PFSK-1 (cell line): ENCODE results near the gene NES.
A peak's percentile ranks its signal among the peaks of the same experiment; 100 is the strongest.

ENCODE experiments used
- FOXP2 ChIP-seq: optimal IDR thresholded peaks from 2 replicates; pipeline ENCODE3; 2011; ENCODE audit warnings: borderline replicate concordance, control low read depth, inconsistent platforms; ENCODE audit not compliant: insufficient read depth; ENCODE audit errors: extremely low read length, extremely low read depth
- POLR2AphosphoS5 ChIP-seq: IDR thresholded peaks from 2 replicates; pipeline ENCODE4 v1.6.1; 2012; ENCODE audit warnings: low read depth, mild to moderate bottlenecking, control low read depth, low read length, moderate library complexity
- SIN3A ChIP-seq: IDR thresholded peaks from 2 replicates; pipeline ENCODE4 v1.6.1; 2012; ENCODE audit warnings: mild to moderate bottlenecking, low read length, moderate library complexity, borderline replicate concordance; ENCODE audit not compliant: insufficient read depth
- TAF1 ChIP-seq: IDR thresholded peaks from 2 replicates; pipeline ENCODE4 v1.6.1; 2012; ENCODE audit warnings: low read length, control low read depth, borderline replicate concordance; ENCODE audit not compliant: insufficient read depth
- TF ChIP-seq, protein P1 (sequence below), 2 experiments: IDR thresholded peaks; 2 replicates each; pipeline versions ENCODE4 v1.6.1 to v1.8.0; 2011 to 2012; ENCODE audit warnings: low read depth in 2 of 2, low read length in 2 of 2, control low read depth in 1 of 2, inconsistent platforms in 1 of 2, mild to moderate bottlenecking in 1 of 2, moderate library complexity in 1 of 2; ENCODE audit not compliant: insufficient read depth in 1 of 2

The NES gene

DNA sequence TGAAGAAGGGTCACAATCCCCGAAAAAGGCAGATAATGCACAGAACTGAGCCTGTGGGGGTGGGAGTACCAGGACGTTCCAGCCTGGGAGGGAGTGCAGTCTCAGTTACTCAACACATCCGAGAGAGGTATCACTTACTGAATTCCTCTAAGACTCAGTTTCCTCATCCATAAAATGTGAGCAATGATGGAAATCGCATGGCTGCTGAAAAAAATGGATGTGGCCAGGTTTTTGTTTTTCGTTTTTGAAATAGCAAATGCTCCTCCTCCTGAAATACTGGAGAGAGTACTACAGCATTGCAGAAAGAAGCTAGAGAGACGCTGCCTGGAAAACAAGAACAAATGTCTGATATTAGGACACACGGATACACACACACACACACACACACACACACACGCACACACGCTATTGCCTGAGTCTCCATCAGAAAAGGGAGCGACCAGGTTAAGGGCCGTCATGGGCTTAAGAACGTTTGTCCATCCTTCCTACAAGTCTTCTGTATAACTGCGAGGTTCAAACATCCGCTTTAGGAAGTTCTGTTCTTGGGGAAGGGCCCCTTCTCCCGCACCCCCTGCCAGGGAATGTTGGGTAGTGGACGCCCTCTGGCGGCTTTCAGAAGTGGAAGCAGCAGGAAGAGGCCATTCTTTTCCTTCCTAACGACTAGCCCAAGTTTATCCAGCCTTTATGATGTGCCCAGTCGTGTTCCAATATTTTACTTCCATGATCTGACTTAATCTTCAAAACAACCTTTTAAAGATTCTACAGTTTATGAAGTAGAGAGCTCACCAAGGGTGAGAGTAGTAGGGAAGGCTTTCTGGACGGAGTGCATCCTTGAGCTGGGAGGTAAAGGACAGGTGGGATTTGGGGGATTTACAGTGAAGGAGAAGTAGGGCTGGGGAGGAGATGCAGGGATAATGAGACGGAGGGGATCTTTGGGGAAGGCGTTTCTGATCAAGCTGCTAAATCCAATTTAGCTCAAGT, 699 bp upstream of the NES start:
- TF ChIP-seq TAF1 (no peak), POLR2AphosphoS5 (no peak), FOXP2 (no peak), SIN3A (no peak)
- TF ChIP-seq, protein P1, sequence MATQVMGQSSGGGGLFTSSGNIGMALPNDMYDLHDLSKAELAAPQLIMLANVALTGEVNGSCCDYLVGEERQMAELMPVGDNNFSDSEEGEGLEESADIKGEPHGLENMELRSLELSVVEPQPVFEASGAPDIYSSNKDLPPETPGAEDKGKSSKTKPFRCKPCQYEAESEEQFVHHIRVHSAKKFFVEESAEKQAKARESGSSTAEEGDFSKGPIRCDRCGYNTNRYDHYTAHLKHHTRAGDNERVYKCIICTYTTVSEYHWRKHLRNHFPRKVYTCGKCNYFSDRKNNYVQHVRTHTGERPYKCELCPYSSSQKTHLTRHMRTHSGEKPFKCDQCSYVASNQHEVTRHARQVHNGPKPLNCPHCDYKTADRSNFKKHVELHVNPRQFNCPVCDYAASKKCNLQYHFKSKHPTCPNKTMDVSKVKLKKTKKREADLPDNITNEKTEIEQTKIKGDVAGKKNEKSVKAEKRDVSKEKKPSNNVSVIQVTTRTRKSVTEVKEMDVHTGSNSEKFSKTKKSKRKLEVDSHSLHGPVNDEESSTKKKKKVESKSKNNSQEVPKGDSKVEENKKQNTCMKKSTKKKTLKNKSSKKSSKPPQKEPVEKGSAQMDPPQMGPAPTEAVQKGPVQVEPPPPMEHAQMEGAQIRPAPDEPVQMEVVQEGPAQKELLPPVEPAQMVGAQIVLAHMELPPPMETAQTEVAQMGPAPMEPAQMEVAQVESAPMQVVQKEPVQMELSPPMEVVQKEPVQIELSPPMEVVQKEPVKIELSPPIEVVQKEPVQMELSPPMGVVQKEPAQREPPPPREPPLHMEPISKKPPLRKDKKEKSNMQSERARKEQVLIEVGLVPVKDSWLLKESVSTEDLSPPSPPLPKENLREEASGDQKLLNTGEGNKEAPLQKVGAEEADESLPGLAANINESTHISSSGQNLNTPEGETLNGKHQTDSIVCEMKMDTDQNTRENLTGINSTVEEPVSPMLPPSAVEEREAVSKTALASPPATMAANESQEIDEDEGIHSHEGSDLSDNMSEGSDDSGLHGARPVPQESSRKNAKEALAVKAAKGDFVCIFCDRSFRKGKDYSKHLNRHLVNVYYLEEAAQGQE (IDR thresholded peaks at IDR 0.05; ENCODE audit: insufficient read depth in 1 of 2, low read depth in 2 of 2, low read length in 2 of 2) = no peak

DNA sequence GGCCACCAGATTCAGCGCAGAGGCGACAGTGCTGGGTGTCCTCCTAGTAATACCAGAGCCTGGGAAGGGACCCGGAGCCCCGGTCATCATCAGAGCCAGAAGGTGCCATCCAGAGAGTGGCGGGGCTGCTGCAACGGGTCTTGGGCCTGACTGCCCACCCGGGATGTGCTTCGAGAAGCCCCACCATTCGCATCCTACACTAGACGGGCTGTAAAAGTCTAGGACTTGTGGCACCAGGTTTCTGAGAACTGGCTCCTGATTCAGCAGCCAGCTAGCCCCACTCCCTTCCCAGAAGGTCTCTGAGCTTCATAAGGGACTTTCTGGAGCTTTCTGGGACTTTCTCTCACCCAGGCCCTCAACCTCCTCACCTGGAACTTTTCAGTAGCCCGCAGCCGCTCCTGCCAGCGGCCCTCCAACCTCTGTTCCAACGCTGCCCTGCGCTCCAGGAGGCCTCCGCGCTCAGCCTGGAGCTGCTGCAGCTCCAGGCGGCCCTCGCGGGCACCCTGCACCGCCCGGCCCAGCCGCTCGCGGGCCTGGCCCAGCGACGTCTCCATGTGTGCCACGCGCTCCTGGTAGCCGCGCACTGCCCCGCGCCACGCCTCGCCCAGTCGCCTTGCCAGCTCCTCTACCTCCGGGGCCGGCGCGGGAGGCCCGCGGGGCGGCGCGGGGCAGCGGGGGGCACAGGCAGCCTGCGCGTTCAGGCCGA, 940 bp downstream of the NES start:
- no peak for TF ChIP-seq FOXP2
- no peak for TF ChIP-seq POLR2AphosphoS5
- TF ChIP-seq, protein P1 (IDR thresholded peaks at IDR 0.05; ENCODE audit: insufficient read depth in 1 of 2, low read depth in 2 of 2, low read length in 2 of 2) = no peak
- no peak for TF ChIP-seq SIN3A
- no peak for TF ChIP-seq TAF1

DNA sequence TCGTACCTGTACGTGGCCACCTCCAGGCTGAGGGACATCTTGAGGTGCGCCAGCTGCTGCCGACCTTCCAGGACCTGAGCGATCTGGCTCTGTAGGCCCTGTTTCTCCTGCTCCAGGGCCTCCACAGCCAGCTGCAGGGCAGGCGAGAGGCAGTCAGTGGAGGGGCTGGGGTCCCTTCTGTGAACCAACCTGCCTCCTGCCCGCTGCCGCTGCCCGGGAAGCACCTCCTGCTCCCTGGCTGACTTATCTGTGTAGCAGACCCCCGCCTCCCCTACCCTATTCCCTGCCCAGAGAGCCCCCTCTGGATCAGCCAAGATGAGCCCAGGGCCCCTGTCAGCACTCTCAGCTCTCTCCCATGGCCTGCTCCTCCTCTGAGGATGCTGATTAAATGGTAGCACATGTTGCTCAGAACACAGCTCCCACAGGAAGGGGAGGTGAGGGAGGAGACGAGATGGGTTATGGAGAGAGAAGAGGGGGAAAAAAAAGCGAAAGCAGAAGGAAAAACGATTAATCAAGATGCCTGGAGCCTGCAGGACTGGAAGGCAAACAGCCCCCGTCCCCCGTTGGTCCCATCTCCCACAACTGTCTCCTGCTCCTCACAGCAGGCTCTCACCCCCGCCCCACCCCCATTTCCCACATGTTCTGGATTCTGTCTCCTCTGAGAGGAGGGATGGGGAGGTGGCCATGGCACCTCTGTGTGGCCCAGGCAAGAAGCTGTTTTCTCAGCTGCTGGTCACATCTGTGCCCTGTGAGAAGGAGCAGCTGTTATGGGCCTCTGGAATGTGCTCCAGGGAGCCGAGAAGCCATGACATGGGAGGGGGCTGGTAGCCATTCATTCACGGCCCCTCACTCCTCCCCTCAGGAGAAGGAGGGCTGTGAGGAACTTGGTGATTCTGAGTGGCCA, 1.7 kb downstream of the NES start:
- TF ChIP-seq TAF1 (peak; percentile 49; the same call in 1 of the 2 replicates), FOXP2 (no peak), SIN3A (0 out of 2 replicates have a peak, but pooled peaks have one; percentile 22), POLR2AphosphoS5 (0 out of 2 replicates have a peak, but pooled peaks have one; percentile 38)
- TF ChIP-seq, protein P1 (IDR thresholded peaks at IDR 0.05; ENCODE audit: insufficient read depth in 1 of 2, low read depth in 2 of 2, low read length in 2 of 2) = no peak

DNA sequence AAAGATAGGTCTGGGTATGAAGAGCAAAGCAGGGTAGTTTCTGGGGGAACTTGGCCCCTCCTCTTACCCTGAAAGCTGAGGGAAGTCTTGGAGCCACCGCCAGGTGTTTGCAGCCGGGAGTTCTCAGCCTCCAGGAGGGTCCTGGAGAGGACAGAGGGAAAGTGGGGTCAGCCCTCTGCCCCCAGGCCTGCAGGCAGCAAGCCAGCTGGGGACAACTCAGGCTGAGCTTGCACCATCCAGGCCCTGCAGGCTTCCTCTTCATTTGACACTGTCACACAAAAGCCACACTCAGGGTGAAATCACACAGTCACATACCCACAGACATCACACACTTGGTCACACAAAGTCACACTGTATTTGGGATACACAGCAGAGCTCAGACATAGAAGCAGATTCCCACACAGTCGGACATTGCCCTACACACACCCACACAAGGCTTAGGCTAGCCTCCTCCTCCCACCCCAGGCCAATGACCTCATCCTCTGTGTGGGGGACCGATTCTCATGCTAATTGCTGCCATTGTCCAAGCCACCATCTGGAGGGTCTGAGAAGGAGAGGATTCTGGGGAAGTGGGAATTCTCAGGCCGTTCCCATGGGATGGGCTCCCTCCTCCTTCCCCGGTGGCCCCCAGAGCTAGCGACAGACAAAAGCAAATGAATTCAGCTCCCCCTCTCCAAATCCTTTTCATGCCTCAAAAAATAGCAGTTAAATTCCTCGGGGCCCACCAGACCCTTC, 3.7 kb downstream of the NES start:
- no peak for TF ChIP-seq FOXP2
- TF ChIP-seq POLR2AphosphoS5 = peak; percentile 20; the same call in 1 of the 2 replicates
- TF ChIP-seq, protein P1 (IDR thresholded peaks at IDR 0.05; ENCODE audit: insufficient read depth in 1 of 2, low read depth in 2 of 2, low read length in 2 of 2) = no peak
- TF ChIP-seq SIN3A = no peak
- no peak for TF ChIP-seq TAF1
